IPS-NIHi7 (cell line): Measurements from ENCODE around the gene NMRK2.
A peak's percentile ranks its signal among the peaks of the same experiment; 100 is the strongest.

Experiments
- DNase-seq: peaks from one replicate; pipeline ENCODE4 v3.0.0; 2012; ENCODE audit warnings: mixed read lengths; ENCODE audit errors: extremely low spot score

NMRK2 gene

DNA sequence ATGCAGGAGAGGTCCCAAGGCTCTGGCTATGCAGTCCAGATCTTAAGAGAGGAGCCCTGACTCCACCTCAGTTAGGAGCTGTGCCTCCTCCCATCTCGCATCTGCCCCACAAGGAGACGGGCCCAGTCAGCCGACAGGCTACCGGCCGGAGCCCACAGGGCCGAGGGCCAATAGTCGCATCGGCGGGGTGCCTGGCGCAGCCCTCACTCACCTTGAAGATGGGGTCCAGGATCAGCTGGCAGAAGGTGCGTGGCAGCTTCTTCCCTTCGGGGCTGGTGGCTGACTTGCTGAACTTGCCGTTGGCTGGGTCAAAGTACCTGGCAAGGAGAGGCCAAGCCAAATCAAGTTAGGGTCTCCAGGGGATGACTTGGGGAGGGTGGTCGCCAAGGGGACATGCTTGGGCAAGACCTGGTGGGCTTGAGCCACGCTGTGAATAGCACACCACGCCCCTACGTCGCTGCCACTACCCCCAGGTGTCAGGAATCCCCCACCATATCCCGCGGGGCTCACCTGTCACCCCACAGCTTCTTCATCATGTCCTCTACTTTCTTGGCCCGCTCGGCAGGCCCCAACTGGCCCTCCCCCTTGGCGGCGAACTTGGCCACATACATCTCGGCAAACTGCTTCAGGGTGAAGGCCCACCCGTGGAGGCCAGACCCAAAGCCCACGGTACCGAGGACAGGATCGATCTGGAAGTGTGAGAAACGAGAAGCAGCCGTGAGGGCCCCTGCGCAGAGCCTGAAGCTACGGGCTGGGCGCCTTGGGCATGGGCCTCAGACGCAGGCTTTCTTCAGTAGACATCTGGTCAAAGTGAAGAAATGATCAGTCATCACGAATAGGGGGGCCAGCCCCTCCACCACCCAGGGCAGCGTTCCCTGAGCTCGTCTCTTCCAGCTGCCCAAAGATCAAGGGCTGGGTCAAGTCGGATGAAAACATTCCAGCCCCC lies 49.1 kb downstream of the NMRK2 start:
- no peak for DNase-seq

DNA sequence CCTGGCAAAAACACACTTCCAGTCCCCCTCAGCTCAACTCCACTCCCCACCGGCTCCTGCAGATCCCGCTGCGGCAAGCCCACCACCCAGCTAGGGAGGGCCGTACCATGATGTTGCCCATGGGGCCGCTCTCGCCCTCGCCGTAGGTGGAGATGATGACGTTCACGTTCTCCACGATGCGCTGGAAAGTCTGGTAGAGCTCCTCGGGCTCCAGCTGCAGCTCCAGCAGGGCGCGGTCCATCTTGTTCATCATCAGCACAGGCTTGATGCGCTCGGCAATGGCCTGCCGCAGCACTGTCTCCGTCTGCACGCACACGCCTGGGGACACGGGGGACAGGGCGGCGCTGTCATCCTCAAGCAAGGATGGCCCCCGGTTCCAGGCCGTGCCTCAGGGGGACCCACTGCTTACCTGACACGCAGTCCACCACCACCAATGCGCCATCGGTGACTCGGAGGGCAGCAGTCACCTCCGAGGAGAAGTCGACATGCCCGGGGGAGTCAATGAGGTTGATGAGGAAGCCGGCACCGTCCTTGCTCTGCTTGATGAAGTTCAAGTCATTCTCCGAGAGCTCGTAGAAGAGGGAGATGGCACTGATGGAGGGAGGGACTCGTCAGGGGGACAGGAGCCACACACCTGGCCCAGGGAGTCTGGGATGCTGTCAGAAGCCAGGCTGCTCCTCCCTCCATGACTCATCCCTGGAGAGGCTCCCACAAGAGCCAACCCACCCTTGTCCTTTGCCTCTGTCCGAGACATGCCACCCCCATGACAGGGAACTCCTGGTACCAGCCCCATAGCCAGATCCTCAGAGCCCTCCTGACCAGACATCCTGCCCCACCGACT lies 50.1 kb downstream of the NMRK2 start:
- DNase-seq: no peak

DNA sequence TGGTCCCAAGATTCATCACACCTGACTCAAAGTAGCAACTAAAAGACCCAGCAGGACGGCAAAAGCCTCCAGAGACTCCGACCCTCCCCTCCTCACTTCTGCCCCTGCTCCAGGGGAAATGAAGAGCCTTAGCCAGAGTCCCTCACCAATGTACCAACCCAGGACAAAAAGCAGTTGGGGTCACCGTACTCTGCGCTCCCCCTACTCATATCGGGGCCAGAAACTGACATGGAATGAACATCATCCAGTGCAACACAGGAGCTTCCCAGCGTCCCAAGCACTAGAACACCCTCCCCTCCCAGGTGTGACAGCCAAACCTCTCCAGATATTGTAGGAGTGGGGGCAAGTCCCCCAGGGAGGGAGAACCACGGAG lies 50.7 kb downstream of the NMRK2 start:
- no peak for DNase-seq

DNA sequence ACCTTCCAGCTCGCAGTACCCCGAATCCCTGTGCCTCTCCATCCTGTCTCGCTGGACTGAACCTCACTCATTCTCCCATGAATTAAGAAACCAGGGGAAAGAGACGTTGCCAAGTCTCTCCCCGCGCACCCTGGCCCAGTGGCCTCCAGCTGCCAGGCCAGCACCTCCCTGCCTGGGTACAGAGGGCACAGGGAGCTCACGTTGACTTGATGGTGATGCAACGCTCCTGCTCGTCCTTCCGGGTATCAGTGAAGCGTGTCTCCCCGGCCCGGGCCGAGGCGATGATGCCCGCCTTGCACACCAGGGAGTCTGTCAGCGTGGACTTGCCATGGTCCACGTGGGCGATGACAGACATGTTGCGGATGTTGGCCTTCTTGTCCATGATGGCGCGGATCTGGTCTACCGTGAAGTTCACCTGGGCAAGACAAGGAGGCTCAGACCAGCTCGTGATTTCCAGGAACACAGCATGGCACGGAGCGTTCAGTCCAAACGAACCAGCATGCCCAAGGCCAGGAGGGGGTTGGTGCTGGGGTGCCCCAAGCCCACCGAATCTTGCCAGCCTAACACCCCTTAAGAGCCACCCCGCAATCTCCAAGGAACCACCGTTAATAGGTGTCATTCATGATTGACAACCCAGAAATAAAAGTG lies 51.2 kb downstream of the NMRK2 start:
- no peak for DNase-seq

DNA sequence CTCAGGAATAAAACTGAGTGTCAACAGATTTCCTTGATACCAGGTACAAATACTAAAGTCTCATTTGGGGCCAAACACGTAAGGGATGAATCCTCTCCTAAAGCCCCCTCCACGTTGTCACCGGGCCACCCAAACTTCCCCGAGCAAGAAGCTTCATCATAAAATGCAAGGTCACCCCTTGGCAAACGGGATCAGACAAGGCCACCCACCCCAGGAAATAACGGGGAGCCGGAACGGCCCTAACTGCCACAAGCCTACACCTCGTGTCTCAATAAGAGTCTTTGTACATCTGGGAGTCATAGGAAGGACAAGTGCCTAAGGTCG lies 51.7 kb downstream of the NMRK2 start:
- no peak for DNase-seq

DNA sequence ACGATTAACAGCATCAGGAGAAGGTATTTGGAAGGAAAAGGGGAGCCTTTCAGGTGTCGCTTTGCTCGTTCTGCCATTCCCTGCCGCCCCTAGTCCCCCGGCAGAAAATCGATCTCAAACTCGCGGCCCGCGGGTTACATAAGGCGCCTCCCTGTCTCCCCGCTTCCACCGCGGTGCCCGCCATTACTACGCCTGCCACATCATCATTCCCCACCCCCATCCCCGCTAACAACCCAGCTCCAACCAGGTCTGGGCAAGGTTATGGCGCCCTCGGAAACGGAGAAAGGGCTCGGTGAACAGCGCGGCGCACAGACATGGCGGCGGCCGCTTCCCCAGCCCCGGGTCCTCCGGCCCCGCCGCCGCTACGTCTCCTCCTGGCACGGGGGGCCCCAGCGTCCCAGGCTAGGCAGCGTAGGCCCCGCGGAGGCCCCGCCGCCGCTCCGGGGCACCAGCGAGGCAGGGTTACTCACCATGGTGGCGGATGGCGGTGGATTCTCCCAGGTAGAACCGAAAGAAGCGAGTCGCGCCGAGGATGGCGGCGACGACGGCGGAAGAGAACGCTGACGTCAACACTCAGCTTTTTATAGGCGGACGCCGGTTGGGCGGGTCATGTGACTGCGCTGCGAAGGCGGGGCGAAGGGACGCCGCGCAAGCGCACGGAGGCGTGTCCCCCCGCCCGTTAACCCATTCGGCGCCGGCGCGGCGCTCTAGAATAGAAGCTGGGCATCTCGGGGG lies 52.2 kb downstream of the NMRK2 start, which contains the start of gene EEF2:
Gene EEF2 (minus strand): TSS at position 556 of the 735 bp plus-strand sequence. CDS start 83 bp downstream, at position 473.
- DNase-seq: peak; percentile 87

DNA sequence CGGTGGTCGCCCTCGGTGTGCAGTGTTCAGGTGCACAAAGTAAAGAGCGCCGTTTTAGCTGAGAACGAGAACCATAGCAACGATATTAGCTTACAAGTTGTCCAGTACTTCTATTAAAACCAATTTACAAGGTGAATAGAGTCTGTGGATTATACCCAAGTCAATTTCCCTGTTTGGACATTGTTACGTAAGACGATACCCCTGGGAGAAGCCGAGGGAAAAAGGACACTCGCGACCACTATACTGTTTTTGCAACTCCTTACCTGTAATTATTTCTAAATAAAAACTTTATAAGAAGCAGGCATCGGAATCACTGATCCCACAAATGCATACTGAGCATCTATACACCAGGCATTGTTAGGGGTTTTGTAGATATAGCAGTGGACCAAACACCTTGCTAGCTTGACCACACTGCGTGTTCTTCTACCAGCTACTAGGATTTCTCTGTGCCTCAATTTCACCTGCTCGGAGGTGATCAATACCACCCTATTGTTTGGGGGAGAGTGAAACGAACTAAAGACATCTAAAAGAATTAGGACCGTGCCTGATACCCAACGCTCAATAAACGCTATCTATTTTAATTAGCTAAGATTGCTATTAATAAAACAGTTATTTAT lies 52.9 kb downstream of the NMRK2 start:
- no peak for DNase-seq

DNA sequence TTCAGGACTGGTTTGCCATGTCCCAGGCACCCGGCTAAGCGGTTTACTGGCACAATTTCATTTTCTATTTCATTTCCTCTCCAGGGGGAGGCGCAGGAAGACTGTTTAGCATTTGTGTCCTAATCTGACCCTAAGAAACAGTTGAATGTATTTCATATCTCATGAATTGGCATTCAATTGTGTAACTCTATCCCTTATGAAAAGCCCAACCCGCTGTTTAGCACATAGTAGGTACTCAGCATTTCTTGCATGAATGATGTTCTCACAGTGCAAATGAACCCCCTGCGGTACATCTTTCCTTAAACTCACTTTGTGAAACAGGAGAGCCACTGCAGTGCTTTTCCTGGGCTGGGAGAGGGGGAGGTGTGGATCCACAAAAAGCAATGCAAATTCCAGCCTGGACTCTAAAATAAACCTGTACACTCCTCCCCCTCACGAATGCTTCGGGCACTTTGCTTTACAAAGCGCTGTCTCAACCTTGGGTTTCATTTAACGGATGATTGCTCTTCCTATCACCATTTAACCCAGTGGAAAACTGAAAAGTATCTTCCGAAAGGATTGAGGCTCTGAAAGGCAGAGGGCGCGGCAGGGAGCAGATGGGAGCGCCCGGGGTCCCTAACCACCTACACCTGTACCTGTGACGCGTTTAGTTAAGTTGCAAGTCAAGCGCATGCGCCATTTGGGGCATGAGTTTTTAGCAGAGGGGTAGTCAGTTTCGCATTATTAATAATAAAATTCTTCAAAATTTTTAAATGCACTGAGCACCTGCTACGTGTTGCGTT lies 53.6 kb downstream of the NMRK2 start:
- peak; percentile 61 for DNase-seq

DNA sequence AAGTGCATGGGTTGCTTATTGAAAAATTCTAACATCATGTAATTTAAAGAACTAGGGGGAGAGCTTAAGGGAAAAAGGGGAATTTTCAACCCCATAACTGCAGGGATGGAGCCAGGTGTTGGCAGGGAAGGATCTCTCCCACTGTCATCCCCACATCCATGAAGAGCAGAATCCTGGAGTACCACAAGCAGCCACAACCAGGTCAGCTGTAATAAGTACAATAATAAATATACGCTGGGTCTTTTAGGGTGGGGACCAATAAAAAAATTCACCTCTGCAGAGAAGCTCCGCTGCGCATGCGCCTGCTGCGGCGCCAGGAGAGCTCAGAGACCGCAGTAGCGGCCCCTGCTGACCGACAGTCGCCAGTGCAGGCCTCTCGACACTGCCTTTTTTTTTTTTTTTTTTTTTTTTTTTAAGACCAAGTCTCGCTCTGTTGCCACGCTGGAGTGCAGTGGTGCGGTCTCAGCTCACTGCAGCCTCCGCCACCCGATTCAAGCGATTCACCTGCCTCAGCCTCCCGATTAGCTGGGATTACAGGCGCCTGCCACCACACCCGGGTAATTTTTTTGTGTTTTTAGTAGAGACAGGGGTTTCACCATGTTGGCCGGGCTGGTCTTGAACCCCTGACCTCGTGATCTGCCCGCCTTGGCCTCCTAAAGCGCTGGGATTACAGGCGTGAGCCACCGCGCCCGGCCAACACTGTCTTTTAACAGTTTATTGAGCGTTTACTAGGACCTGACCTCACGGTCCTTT lies 54.9 kb downstream of the NMRK2 start:
- DNase-seq: peak; percentile 74

DNA sequence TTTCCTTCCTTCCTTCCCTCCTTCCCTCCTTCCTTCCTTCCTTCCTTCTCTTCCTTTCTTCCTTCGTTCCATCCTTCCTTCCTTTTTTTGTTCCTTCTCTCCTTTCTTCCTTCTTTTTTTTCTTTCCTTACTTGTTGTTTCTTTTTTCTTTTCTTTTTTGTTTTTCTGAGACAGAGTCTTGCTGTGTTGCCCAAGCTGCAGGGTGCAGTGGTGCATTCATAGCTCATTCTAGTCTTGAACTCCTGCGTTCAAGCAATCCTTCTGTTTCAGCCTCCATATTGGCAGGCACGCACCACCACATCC lies 57.9 kb downstream of the NMRK2 start:
- DNase-seq: no peak
